Lung (tissue), 12 donors: Measurements from ENCODE around the gene RELN. TPM values are rescaled to one million over a fixed set of nuclear protein-coding genes. Genes with fewer than 3 reads are reported as not detected.
A peak's percentile ranks its signal among the peaks of the same experiment; 100 is the strongest.
"Not testable (repeated sequence)": the region's sequence is repeated elsewhere in the genome, so short reads cannot be mapped to it uniquely, and the experiment has no call there.

ENCODE experiments used
- ATAC-seq: fragments of 200-7000 bp; cut with Tn5 transposase; one replicate; pipeline ENCODE4 v1.9.1; 2020; ENCODE audit warnings: moderate number of reproducible peaks; ENCODE audit not compliant: insufficient read depth, low FRiP score
- DNase-seq, 3 donors: peaks; one replicate each; pipeline ENCODE4 v3.0.0-alpha.2; 2013 to 2017
- H3K27ac ChIP-seq, 2 donors: one replicate each; pipeline ENCODE4 v1.5.1; 2013; ENCODE audit warnings: mild to moderate bottlenecking in 2 of 2, moderate library complexity in 2 of 2, control low read depth in 1 of 2, inconsistent platforms in 1 of 2, low read depth in 1 of 2, low read length in 1 of 2
- H3K27me3 ChIP-seq, 3 donors: one replicate each; pipeline ENCODE4 v1.5.1; 2013; ENCODE audit warnings: low read length in 2 of 3; ENCODE audit not compliant: control insufficient read depth in 3 of 3, insufficient read depth in 3 of 3
- H3K36me3 ChIP-seq, 4 donors: one replicate each; pipeline ENCODE4 v1.5.1; 2013; ENCODE audit warnings: low read length in 4 of 4, mild to moderate bottlenecking in 1 of 4, moderate library complexity in 1 of 4; ENCODE audit not compliant: control insufficient read depth in 4 of 4, insufficient read depth in 4 of 4
- H3K4me1 ChIP-seq, 5 donors: one replicate each; pipeline ENCODE4 v1.5.1; 2013; ENCODE audit warnings: low read length in 5 of 5, mild to moderate bottlenecking in 2 of 5, moderate library complexity in 1 of 5; ENCODE audit not compliant: control insufficient read depth in 5 of 5, insufficient read depth in 5 of 5
- H3K4me3 ChIP-seq: one replicate; pipeline ENCODE4 v1.5.1; 2013; ENCODE audit warnings: mild to moderate bottlenecking, control low read depth, moderate library complexity
- H3K9ac ChIP-seq, 2 donors: one replicate each; pipeline ENCODE4 v1.5.1; 2013; ENCODE audit warnings: low read length in 2 of 2, control low read depth in 1 of 2; ENCODE audit not compliant: insufficient read depth in 1 of 2
- H3K9me3 ChIP-seq, 4 donors: one replicate each; pipeline ENCODE4 v1.5.1; 2013; ENCODE audit warnings: low read length in 3 of 4, mild to moderate bottlenecking in 1 of 4, moderate library complexity in 1 of 4; ENCODE audit not compliant: control insufficient read depth in 4 of 4, insufficient read depth in 3 of 4
- CTCF ChIP-seq: IDR thresholded peaks from 2 replicates; pipeline ENCODE4 v1.5.1; 2012; ENCODE audit warnings: mild to moderate bottlenecking; ENCODE audit errors: control extremely low read depth, extremely low read depth
- WGBS, 2 donors: extraction: QIAGEN DNeasy Blood & Tissue Kit; methylation state at CpG; one replicate each; pipeline ENCODE4 v1.1.7; 2013; 5-methylcytosine and 5-hydroxymethylcytosine counted together
- polyA plus RNA-seq, 2 donors: library from polyadenylated mRNA; stranded (reverse); fragments of 200-250 nt; gene quantifications; one replicate each; pipeline ENCODE4 v1.2.1, GENCODE V29; 2013
- total RNA-seq, 2 donors: library from RNA; depleted of rRNA in 1 of 2; stranded (reverse); fragments of >200 nt in 1 of 2; gene quantifications; one replicate each; pipeline ENCODE4 v1.2.1, GENCODE V29; 2014 to 2021
- donor health status: control.
- donor health status: control.
- donor health status: Bipolar disorder and iron deficiency.
- donor health status: healthy.
- donor health status: DM: yes; HTN: yes; CAD: no.

RELN gene
- total and polyA plus RNA-seq, 4 donors: 0.24 to 7.7 (median 2.0) TPM

GRCh38 chr7:103912891-103913605 is 76.4 kb downstream of the RELN start:
- ATAC-seq (no peak), DNase-seq (no peak)
- H3K27me3 ChIP-seq: no peaks in the 10 kb centered on the region
- no peak overlapping the region for H3K9ac ChIP-seq
- H3K9me3 ChIP-seq: no peaks in the 10 kb centered on the region
- no peak overlapping the region for H3K4me3 ChIP-seq
- WGBS, 2 donors: 52 to 71% methylated on average over 1 of the region's 1 CpG
- no peaks in the 10 kb centered on the region for H3K4me1 ChIP-seq
- TF ChIP-seq CTCF: no peak
- H3K27ac ChIP-seq: no peak overlapping the region
- H3K36me3 ChIP-seq: no peaks in the 10 kb centered on the region

- not testable (repeated sequence) for ATAC-seq, H3K27me3 ChIP-seq
- WGBS, 2 donors: 100% methylated on average over 1 of the region's 1 CpG
These were observed 78.4 kb downstream of the RELN start for GRCh38 chr7:103911015-103911414.

GRCh38 chr7:103905997-103906396 is 83.5 kb downstream of the RELN start:
- Histone ChIP-seq H3K36me3 (no peaks in the 10 kb centered on the region), H3K4me3 (no peak overlapping the region), H3K4me1 (no peaks in the 10 kb centered on the region), H3K27me3 (no peaks in the 10 kb centered on the region), H3K9me3 (no peaks in the 10 kb centered on the region), H3K27ac (no peak overlapping the region), H3K9ac (no peak overlapping the region)
- WGBS, 2 donors: 64 to 74% methylated on average over 2 of the region's 2 CpGs
- no peak for TF ChIP-seq CTCF
- DNase-seq (no peak), ATAC-seq (no peak)

More at GRCh38 chr7:103911015-103911414, 78.4 kb downstream of the RELN start:
- H3K4me3 ChIP-seq, H3K9ac ChIP-seq, H3K36me3 ChIP-seq, H3K27ac ChIP-seq, H3K4me1 ChIP-seq, H3K9me3 ChIP-seq, DNase-seq: not testable (repeated sequence)

- Histone ChIP-seq H3K27me3 (no peaks in the 10 kb centered on the region), H3K4me3 (no peak overlapping the region), H3K9ac (no peak overlapping the region), H3K36me3 (no peaks in the 10 kb centered on the region), H3K9me3 (no peaks in the 10 kb centered on the region), H3K27ac (no peak overlapping the region), H3K4me1 (no peaks in the 10 kb centered on the region)
- TF ChIP-seq CTCF: no peak
- 7 to 9% methylated on average over 3 of the region's 3 CpGs for WGBS, 2 donors
- DNase-seq: peak in 2 of 3 donors; percentile 7 to 25
- ATAC-seq: no peak
These were observed 86.5 kb downstream of the RELN start for GRCh38 chr7:103902917-103903316.

- H3K27me3 ChIP-seq: not testable (repeated sequence)
These were observed 92.6 kb downstream of the RELN start for GRCh38 chr7:103896826-103897225.

More at GRCh38 chr7:103896826-103897225, 92.6 kb downstream of the RELN start:
- H3K27ac ChIP-seq, DNase-seq, H3K36me3 ChIP-seq, H3K4me3 ChIP-seq, H3K4me1 ChIP-seq, H3K9me3 ChIP-seq, ATAC-seq, H3K9ac ChIP-seq: not testable (repeated sequence)
- 76 to 84% methylated on average over 4 of the region's 4 CpGs for WGBS, 2 donors
